ENCODE measurements around the gene SLC25A21.

Gene SLC25A21

GRCh38 chr14:36682338-36682737 is 490.1 kb downstream of the SLC25A21 start:
- ATAC-seq, result no peak
- no peak for TF ChIP-seq ZC3H10 (CRISPR knock-in tag; IDR thresholded peaks at IDR 0.05)
- no peak for TF ChIP-seq SNAI2 (CRISPR knock-in tag; IDR thresholded peaks at IDR 0.05)
- TF ChIP-seq RARB (CRISPR knock-in tag; IDR thresholded peaks at IDR 0.05), result no peak
- TF ChIP-seq CSDC2 (CRISPR knock-in tag; IDR thresholded peaks at IDR 0.05), result no peak
- TF ChIP-seq TCF4 (CRISPR knock-in tag; IDR thresholded peaks at IDR 0.05; ENCODE audit: borderline replicate concordance), result no peak
- TF ChIP-seq ZNF8 (CRISPR knock-in tag; IDR thresholded peaks at IDR 0.05), result no peak
- no peak for TF ChIP-seq ZNF565 (CRISPR knock-in tag; conservative IDR thresholded peaks at IDR 0.05; ENCODE audit: low read depth)
- TF ChIP-seq ZNF70 (CRISPR knock-in tag; IDR thresholded peaks at IDR 0.05), result no peak
- TF ChIP-seq ZFP3 (CRISPR knock-in tag; IDR thresholded peaks at IDR 0.05), result no peak
- TF ChIP-seq, protein P1, sequence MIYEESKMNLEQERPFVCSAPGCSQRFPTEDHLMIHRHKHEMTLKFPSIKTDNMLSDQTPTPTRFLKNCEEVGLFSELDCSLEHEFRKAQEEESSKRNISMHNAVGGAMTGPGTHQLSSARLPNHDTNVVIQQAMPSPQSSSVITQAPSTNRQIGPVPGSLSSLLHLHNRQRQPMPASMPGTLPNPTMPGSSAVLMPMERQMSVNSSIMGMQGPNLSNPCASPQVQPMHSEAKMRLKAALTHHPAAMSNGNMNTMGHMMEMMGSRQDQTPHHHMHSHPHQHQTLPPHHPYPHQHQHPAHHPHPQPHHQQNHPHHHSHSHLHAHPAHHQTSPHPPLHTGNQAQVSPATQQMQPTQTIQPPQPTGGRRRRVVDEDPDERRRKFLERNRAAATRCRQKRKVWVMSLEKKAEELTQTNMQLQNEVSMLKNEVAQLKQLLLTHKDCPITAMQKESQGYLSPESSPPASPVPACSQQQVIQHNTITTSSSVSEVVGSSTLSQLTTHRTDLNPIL (CRISPR knock-in tag; IDR thresholded peaks at IDR 0.05; ENCODE audit: low read depth), result no peak
- TF ChIP-seq GLIS3 (CRISPR knock-in tag; IDR thresholded peaks at IDR 0.05), result no peak
- TF ChIP-seq, protein P2, sequence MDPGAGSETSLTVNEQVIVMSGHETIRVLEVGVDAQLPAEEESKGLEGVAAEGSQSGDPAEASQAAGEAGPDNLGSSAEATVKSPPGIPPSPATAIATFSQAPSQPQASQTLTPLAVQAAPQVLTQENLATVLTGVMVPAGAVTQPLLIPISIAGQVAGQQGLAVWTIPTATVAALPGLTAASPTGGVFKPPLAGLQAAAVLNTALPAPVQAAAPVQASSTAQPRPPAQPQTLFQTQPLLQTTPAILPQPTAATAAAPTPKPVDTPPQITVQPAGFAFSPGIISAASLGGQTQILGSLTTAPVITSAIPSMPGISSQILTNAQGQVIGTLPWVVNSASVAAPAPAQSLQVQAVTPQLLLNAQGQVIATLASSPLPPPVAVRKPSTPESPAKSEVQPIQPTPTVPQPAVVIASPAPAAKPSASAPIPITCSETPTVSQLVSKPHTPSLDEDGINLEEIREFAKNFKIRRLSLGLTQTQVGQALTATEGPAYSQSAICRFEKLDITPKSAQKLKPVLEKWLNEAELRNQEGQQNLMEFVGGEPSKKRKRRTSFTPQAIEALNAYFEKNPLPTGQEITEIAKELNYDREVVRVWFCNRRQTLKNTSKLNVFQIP (CRISPR knock-in tag; IDR thresholded peaks at IDR 0.05; ENCODE audit: borderline replicate concordance, low read depth), result no peak
- TF ChIP-seq ZFP30 (CRISPR knock-in tag; IDR thresholded peaks at IDR 0.05), result no peak
- TF ChIP-seq ESRRG (CRISPR knock-in tag; IDR thresholded peaks at IDR 0.05), result no peak
- no peak for TF ChIP-seq TOX (CRISPR knock-in tag; IDR thresholded peaks at IDR 0.05; ENCODE audit: borderline replicate concordance)
- no peak for TF ChIP-seq CSRNP3 (CRISPR knock-in tag; IDR thresholded peaks at IDR 0.05)
- no peak for TF ChIP-seq BACH2 (CRISPR knock-in tag; IDR thresholded peaks at IDR 0.05; ENCODE audit: borderline replicate concordance)

- ATAC-seq, result no peak
- no peak for TF ChIP-seq SNAI2 (CRISPR knock-in tag; IDR thresholded peaks at IDR 0.05)
Observed at GRCh38 chr14:36676236-36676635, 496.2 kb downstream of the SLC25A21 start.

GRCh38 chr14:36675581-36675980 is 496.8 kb downstream of the SLC25A21 start:
- ATAC-seq, result no peak
- TF ChIP-seq ARNTL (CRISPR knock-in tag; IDR thresholded peaks at IDR 0.05; ENCODE audit: borderline replicate concordance, low read depth), result no peak
- no peak for TF ChIP-seq ISL1 (CRISPR knock-in tag; IDR thresholded peaks at IDR 0.05)
- no peak for TF ChIP-seq PPARA (CRISPR knock-in tag; IDR thresholded peaks at IDR 0.05; ENCODE audit: borderline replicate concordance)
- TF ChIP-seq, protein P2 (CRISPR knock-in tag; IDR thresholded peaks at IDR 0.05; ENCODE audit: borderline replicate concordance, low read depth), result no peak
- no peak for TF ChIP-seq CSRNP3 (CRISPR knock-in tag; IDR thresholded peaks at IDR 0.05)
- no peak for TF ChIP-seq ZFP30 (CRISPR knock-in tag; IDR thresholded peaks at IDR 0.05)
- no peak for TF ChIP-seq BACH2 (CRISPR knock-in tag; IDR thresholded peaks at IDR 0.05; ENCODE audit: borderline replicate concordance)
- no peak for TF ChIP-seq OSR1 (CRISPR knock-in tag; IDR thresholded peaks at IDR 0.05)
- no peak for TF ChIP-seq ZNF8 (CRISPR knock-in tag; IDR thresholded peaks at IDR 0.05)
- TF ChIP-seq TCF4 (CRISPR knock-in tag; IDR thresholded peaks at IDR 0.05; ENCODE audit: borderline replicate concordance), result no peak
- TF ChIP-seq, protein P3, sequence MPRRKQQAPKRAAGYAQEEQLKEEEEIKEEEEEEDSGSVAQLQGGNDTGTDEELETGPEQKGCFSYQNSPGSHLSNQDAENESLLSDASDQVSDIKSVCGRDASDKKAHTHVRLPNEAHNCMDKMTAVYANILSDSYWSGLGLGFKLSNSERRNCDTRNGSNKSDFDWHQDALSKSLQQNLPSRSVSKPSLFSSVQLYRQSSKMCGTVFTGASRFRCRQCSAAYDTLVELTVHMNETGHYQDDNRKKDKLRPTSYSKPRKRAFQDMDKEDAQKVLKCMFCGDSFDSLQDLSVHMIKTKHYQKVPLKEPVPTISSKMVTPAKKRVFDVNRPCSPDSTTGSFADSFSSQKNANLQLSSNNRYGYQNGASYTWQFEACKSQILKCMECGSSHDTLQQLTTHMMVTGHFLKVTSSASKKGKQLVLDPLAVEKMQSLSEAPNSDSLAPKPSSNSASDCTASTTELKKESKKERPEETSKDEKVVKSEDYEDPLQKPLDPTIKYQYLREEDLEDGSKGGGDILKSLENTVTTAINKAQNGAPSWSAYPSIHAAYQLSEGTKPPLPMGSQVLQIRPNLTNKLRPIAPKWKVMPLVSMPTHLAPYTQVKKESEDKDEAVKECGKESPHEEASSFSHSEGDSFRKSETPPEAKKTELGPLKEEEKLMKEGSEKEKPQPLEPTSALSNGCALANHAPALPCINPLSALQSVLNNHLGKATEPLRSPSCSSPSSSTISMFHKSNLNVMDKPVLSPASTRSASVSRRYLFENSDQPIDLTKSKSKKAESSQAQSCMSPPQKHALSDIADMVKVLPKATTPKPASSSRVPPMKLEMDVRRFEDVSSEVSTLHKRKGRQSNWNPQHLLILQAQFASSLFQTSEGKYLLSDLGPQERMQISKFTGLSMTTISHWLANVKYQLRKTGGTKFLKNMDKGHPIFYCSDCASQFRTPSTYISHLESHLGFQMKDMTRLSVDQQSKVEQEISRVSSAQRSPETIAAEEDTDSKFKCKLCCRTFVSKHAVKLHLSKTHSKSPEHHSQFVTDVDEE (CRISPR knock-in tag; IDR thresholded peaks at IDR 0.05), result no peak
- no peak for TF ChIP-seq ESRRG (CRISPR knock-in tag; IDR thresholded peaks at IDR 0.05)
- TF ChIP-seq CSDC2 (CRISPR knock-in tag; IDR thresholded peaks at IDR 0.05), result no peak
- no peak for TF ChIP-seq ZNF565 (CRISPR knock-in tag; conservative IDR thresholded peaks at IDR 0.05; ENCODE audit: low read depth)
- TF ChIP-seq ZFP3 (CRISPR knock-in tag; IDR thresholded peaks at IDR 0.05), result no peak
- TF ChIP-seq RARB (CRISPR knock-in tag; IDR thresholded peaks at IDR 0.05), result no peak
- TF ChIP-seq, protein P1 (CRISPR knock-in tag; IDR thresholded peaks at IDR 0.05; ENCODE audit: low read depth), result no peak
- TF ChIP-seq, protein P4, sequence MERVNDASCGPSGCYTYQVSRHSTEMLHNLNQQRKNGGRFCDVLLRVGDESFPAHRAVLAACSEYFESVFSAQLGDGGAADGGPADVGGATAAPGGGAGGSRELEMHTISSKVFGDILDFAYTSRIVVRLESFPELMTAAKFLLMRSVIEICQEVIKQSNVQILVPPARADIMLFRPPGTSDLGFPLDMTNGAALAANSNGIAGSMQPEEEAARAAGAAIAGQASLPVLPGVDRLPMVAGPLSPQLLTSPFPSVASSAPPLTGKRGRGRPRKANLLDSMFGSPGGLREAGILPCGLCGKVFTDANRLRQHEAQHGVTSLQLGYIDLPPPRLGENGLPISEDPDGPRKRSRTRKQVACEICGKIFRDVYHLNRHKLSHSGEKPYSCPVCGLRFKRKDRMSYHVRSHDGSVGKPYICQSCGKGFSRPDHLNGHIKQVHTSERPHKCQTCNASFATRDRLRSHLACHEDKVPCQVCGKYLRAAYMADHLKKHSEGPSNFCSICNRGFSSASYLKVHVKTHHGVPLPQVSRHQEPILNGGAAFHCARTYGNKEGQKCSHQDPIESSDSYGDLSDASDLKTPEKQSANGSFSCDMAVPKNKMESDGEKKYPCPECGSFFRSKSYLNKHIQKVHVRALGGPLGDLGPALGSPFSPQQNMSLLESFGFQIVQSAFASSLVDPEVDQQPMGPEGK (CRISPR knock-in tag; IDR thresholded peaks at IDR 0.05; ENCODE audit: borderline replicate concordance), result no peak
- TF ChIP-seq ZNF70 (CRISPR knock-in tag; IDR thresholded peaks at IDR 0.05), result no peak
